Keratinocyte (primary cell): Measurements from ENCODE around the gene SMYD3. TPM values are rescaled to one million over a fixed set of nuclear protein-coding genes. Genes with fewer than 3 reads are reported as not detected.
A peak's percentile ranks its signal among the peaks of the same experiment; 100 is the strongest.

ENCODE experiments used
- DNase-seq: peaks from one replicate; pipeline ENCODE4 v3.0.0-alpha.2; 2011; ENCODE audit warnings: low read depth, missing footprints, low spot score
- FAIRE-seq: peaks from 2 replicates; lab custom pipeline; 2011; peaks lifted over from hg19 to GRCh38; lab: Jason Lieb, UNC
- H2AFZ ChIP-seq: 2 replicates; pipeline ENCODE4 v1.6.0; 2012; ENCODE audit warnings: low read length, control low read depth, inconsistent platforms; ENCODE audit not compliant: control insufficient read depth
- H3K27ac ChIP-seq: 2 replicates; pipeline ENCODE4 v1.5.1; 2011; ENCODE audit warnings: low read length; ENCODE audit not compliant: control insufficient read depth, insufficient read depth
- H3K27me3 ChIP-seq: 3 replicates; pipeline ENCODE4 v1.6.0; 2011; ENCODE audit warnings: low read length; ENCODE audit not compliant: control insufficient read depth, insufficient read depth; ENCODE audit errors: extremely low read depth
- H3K36me3 ChIP-seq, 2 experiments: 2 replicates in 1 of 2; 3 replicates in 1 of 2; pipeline ENCODE4 v1.5.1; 2011; ENCODE audit warnings: low read length in 2 of 2, mild to moderate bottlenecking in 1 of 2; ENCODE audit not compliant: control insufficient read depth in 2 of 2, insufficient read depth in 2 of 2; ENCODE audit errors: extremely low read depth in 1 of 2
- H3K4me1 ChIP-seq: 3 replicates; pipeline ENCODE4 v1.5.1; 2011; ENCODE audit warnings: low read length; ENCODE audit not compliant: control insufficient read depth, insufficient read depth; ENCODE audit errors: extremely low read depth
- H3K4me2 ChIP-seq: 3 replicates; pipeline ENCODE4 v1.6.0; 2011; ENCODE audit warnings: low read depth, low read length; ENCODE audit not compliant: control insufficient read depth, insufficient read depth; ENCODE audit errors: extremely low read depth
- H3K4me3 ChIP-seq, 3 experiments: fragments of 200-600 bp in 1 of 3; sonication (generic) in 1 of 3; 2 replicates in 2 of 3; 3 replicates in 1 of 3; pipeline ENCODE4 v1.5.1; 2011 to 2016; ENCODE audit warnings: low read length in 3 of 3, mild to moderate bottlenecking in 3 of 3, control low read depth in 2 of 3, inconsistent platforms in 1 of 3, low read depth in 1 of 3, mixed read lengths in 1 of 3, mixed run types in 1 of 3, moderate library complexity in 1 of 3; ENCODE audit not compliant: control insufficient read depth in 2 of 3, insufficient read depth in 2 of 3; ENCODE audit errors: extremely low read depth in 1 of 3
- H3K79me2 ChIP-seq: 2 replicates; pipeline ENCODE4 v1.6.0; 2012; ENCODE audit warnings: low read length; ENCODE audit not compliant: control insufficient read depth, insufficient read depth
- H3K9ac ChIP-seq: 3 replicates; pipeline ENCODE4 v1.6.0; 2011; ENCODE audit warnings: low read length; ENCODE audit not compliant: control insufficient read depth, insufficient read depth; ENCODE audit errors: extremely low read depth
- H3K9me1 ChIP-seq: 3 replicates; pipeline ENCODE4 v1.6.0; 2011; ENCODE audit warnings: low read length; ENCODE audit not compliant: control insufficient read depth, insufficient read depth; ENCODE audit errors: extremely low read depth
- H3K9me3 ChIP-seq: 2 replicates; pipeline ENCODE4 v1.5.1; 2012; ENCODE audit warnings: low read depth, low read length; ENCODE audit not compliant: control insufficient read depth
- H4K20me1 ChIP-seq: 3 replicates; pipeline ENCODE4 v1.6.0; 2011; ENCODE audit warnings: low read length; ENCODE audit not compliant: control insufficient read depth, insufficient read depth; ENCODE audit errors: extremely low read depth
- EZH2 ChIP-seq: IDR thresholded peaks from one replicate; pipeline ENCODE4 v1.6.1; 2012; ENCODE audit warnings: inconsistent platforms, mild to moderate bottlenecking, low read length, moderate library complexity
- dilution Hi-C: fragments of 300-500 bp; cut with MboI; formaldehyde crosslinking; loops from one replicate; pipeline ENCODE4 v1.7.0; 2020; ENCODE audit warnings: low sequenced_read_pairs; ENCODE audit not compliant: extremely low pct_ligation_motif_present
- polyA plus RNA-seq, 5 experiments: library from polyadenylated mRNA; depleted of rRNA in 3 of 5; stranded (reverse) in 3 of 5; stranded (forward) in 1 of 5; unstranded in 1 of 5; fragments of >200 nt; gene quantifications; 1 replicate in 1 of 5; 2 replicates in 3 of 5; 3 replicates in 1 of 5; pipeline versions ENCODE4 v1.2.1 to v1.2.3, GENCODE V29; 2011 to 2012; ENCODE audit warnings: missing spikeins in 2 of 5, low read depth in 1 of 5, low replicate concordance in 1 of 5
- TF ChIP-seq, protein P1 (sequence below), 3 experiments: IDR thresholded peaks in 1 of 3; conservative IDR thresholded peaks in 1 of 3; optimal IDR thresholded peaks in 1 of 3; 2 replicates in 2 of 3; 3 replicates in 1 of 3; pipeline versions ENCODE3 to v1.5.1; 2011; ENCODE audit warnings: low read length in 3 of 3, mild to moderate bottlenecking in 3 of 3, moderate library complexity in 2 of 3, control low read depth in 1 of 3, inconsistent platforms in 1 of 3; ENCODE audit not compliant: insufficient read depth in 2 of 3; ENCODE audit errors: extremely low read depth in 1 of 3

SMYD3 gene
- polyA plus RNA-seq, 1 donor (not counting 4 experiments of a cell fraction or from before 2014, with no cell fraction given): 31.0 TPM

DNA sequence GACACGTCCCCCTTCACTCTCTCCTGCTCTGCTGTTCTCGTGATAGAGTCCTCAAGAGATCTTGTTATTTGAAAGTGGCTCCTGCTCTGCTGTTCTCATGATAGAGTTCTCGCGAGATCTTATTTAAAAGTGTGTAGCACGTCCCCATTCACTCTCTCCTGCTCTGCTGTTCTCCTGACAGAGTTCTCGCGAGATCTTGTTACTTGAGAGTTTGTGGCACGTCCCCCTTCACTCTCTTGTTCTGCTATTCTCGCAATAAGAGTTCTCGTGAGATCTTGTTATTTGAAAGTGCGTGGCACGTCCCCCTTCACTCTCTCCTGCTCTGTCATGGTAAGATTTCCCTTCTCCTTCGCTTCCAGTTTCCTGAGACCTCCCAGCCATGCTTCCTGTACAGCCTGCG lies 47.9 kb downstream of the SMYD3 start:
- no peak for DNase-seq

DNA sequence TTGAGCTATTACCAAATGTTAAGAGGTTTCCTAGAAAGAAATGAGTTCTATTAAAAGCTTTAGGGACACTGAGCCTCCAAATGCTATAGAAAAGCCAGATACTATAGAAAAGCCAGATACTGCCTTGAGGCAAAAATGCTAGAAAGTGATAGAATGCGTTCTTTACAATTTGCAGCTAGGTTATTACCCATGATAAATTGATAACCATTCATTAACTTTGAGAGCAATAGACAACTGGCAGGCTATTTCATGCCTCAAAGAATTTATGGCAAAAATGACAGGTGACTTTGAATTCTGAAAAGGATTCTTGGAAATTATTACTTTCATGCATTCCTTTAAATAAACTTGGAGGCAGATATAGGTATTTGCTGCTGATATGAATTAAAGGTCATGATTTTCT lies 51.6 kb downstream of the SMYD3 start:
- H3K36me3 ChIP-seq: no peaks in the 10 kb centered on the region
- DNase-seq (no peak), FAIRE-seq (no peak)
- H3K9me1 ChIP-seq: no peaks in the 10 kb centered on the region
- no peaks in the 10 kb centered on the region for H3K27me3 ChIP-seq
- H3K27ac ChIP-seq: no peak overlapping the region
- H3K79me2 ChIP-seq: no peaks in the 10 kb centered on the region
- no peak for TF ChIP-seq EZH2
- TF ChIP-seq, protein P1, sequence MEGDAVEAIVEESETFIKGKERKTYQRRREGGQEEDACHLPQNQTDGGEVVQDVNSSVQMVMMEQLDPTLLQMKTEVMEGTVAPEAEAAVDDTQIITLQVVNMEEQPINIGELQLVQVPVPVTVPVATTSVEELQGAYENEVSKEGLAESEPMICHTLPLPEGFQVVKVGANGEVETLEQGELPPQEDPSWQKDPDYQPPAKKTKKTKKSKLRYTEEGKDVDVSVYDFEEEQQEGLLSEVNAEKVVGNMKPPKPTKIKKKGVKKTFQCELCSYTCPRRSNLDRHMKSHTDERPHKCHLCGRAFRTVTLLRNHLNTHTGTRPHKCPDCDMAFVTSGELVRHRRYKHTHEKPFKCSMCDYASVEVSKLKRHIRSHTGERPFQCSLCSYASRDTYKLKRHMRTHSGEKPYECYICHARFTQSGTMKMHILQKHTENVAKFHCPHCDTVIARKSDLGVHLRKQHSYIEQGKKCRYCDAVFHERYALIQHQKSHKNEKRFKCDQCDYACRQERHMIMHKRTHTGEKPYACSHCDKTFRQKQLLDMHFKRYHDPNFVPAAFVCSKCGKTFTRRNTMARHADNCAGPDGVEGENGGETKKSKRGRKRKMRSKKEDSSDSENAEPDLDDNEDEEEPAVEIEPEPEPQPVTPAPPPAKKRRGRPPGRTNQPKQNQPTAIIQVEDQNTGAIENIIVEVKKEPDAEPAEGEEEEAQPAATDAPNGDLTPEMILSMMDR (optimal IDR thresholded peaks at IDR 0.05 in 1 of 3, IDR thresholded peaks at IDR 0.05 in 1 of 3, conservative IDR thresholded peaks at IDR 0.05 in 1 of 3; ENCODE audit: extremely low read depth in 1 of 3, insufficient read depth in 2 of 3, low read length in 3 of 3): no peak
- no peak overlapping the region for H3K4me2 ChIP-seq
- H3K4me1 ChIP-seq: no peaks in the 10 kb centered on the region
- H3K4me3 ChIP-seq: no peak overlapping the region
- no peaks in the 10 kb centered on the region for H3K9me3 ChIP-seq
- dilution Hi-C loops: no loop called here
- no peak overlapping the region for H3K9ac ChIP-seq
- no peaks in the 10 kb centered on the region for H4K20me1 ChIP-seq
- no peak overlapping the region for H2AFZ ChIP-seq

More for the DNA sequence above, 47.9 kb downstream of the SMYD3 start:
- Histone ChIP-seq H3K9me1 (no peaks in the 10 kb centered on the region), H3K9ac (no peak overlapping the region), H3K27me3 (no peaks in the 10 kb centered on the region), H3K36me3 (no peaks in the 10 kb centered on the region), H3K4me2 (no peak overlapping the region), H3K79me2 (no peaks in the 10 kb centered on the region), H4K20me1 (no peaks in the 10 kb centered on the region), H3K4me1 (peaks cover 5% of the 10 kb centered on the region), H2AFZ (no peak overlapping the region), H3K4me3 (no peak overlapping the region), H3K9me3 (no peaks in the 10 kb centered on the region), H3K27ac (no peak overlapping the region)
- FAIRE-seq: peak; percentile 32
- TF ChIP-seq EZH2: no peak
- TF ChIP-seq, protein P1 (optimal IDR thresholded peaks at IDR 0.05 in 1 of 3, IDR thresholded peaks at IDR 0.05 in 1 of 3, conservative IDR thresholded peaks at IDR 0.05 in 1 of 3; ENCODE audit: extremely low read depth in 1 of 3, insufficient read depth in 2 of 3, low read length in 3 of 3): no peak
- dilution Hi-C loops: no loop called here
